K562 (cell line): ENCODE data around the gene TXNDC15. TPM values are rescaled to one million over a fixed set of nuclear protein-coding genes. Genes with fewer than 3 reads are reported as not detected.

ENCODE experiments used
- ATAC-seq: fragments of 200-7000 bp; cut with Tn5 transposase; 3 replicates; pipeline ENCODE4 v1.9.1; 2020; ENCODE audit warnings: moderate library complexity
- BruUV-seq: library from RNA; stranded (reverse); fragments of 400-500 nt; replicated peaks from 2 replicates; lab custom pipeline; 2021; lab: Mats Ljungman, UMichigan
- CTCF ChIA-PET: fragments of 300-600 bp; formaldehyde crosslinking; extraction: SDS; loops from one replicate; lab custom pipeline; 2021; ENCODE audit warnings: low intra/inter-chr PET ratio; lab: Yijun Ruan, JAX
- POLR2A ChIA-PET: fragments of 300-600, 350-650 bp; sonication (Branson Sonifier 250); formaldehyde crosslinking; extraction: SDS; loops from one replicate; lab custom pipeline; 2021; ENCODE audit warnings: antibody characterized with exemption, inconsistent platforms; lab: Yijun Ruan, JAX
- DNase-seq, 4 experiments: peaks; one replicate each; pipeline versions ENCODE4 v3.0.0 to v3.0.0-alpha.2; 2011 to 2018; ENCODE audit warnings: low spot score in 3 of 4, mixed read lengths in 3 of 4; ENCODE audit errors: extremely low read depth in 1 of 4
- FAIRE-seq: peaks from 2 replicates; lab custom pipeline; 2011; peaks lifted over from hg19 to GRCh38; lab: Jason Lieb, UNC
- H2AFZ ChIP-seq: 2 replicates; pipeline ENCODE4 v1.6.0; 2011; ENCODE audit warnings: low read depth, low read length, control low read depth, inconsistent platforms
- H3K27ac ChIP-seq: fragments of 200-600 bp; 3 replicates; pipeline ENCODE4 v1.8.0; 2011; ENCODE audit warnings: low read depth, mild to moderate bottlenecking, control low read depth, inconsistent platforms, low read length, moderate library complexity, mixed read lengths; ENCODE audit errors: extremely low read depth
- H3K27me3 ChIP-seq, 2 experiments: fragments of 300-600 bp in 1 of 2; 2 replicates in 1 of 2; 3 replicates in 1 of 2; pipeline versions ENCODE4 v1.6.0 to v1.8.0; 2011; ENCODE audit warnings: inconsistent platforms in 2 of 2, low read length in 2 of 2, mild to moderate bottlenecking in 1 of 2, mixed read lengths in 1 of 2, moderate library complexity in 1 of 2; ENCODE audit not compliant: control insufficient read depth in 2 of 2, insufficient read depth in 2 of 2
- H3K36me3 ChIP-seq: fragments of 300-600 bp; 3 replicates; pipeline ENCODE4 v1.8.0; 2011; ENCODE audit warnings: mild to moderate bottlenecking, low read length, inconsistent platforms; ENCODE audit not compliant: control insufficient read depth, insufficient read depth
- H3K4me1 ChIP-seq, 2 experiments: fragments of 200-600 bp in 1 of 2; replicated peaks in 1 of 2; 2 replicates in 1 of 2; 3 replicates in 1 of 2; pipeline versions ENCODE4 v1.5.1 to v1.8.0; 2011; ENCODE audit warnings: inconsistent platforms in 2 of 2, low read length in 2 of 2, mild to moderate bottlenecking in 1 of 2, mixed read lengths in 1 of 2, moderate library complexity in 1 of 2; ENCODE audit not compliant: control insufficient read depth in 2 of 2, insufficient read depth in 2 of 2
- H3K4me2 ChIP-seq: 2 replicates; pipeline ENCODE4 v1.6.1; 2011; ENCODE audit warnings: low read length, control low read depth, inconsistent platforms, mixed read lengths; ENCODE audit not compliant: insufficient read depth
- H3K4me3 ChIP-seq: fragments of 200-600 bp; sonication (generic), shearing (Covaris generic); 2 replicates; pipeline ENCODE4 v1.5.1; 2016; ENCODE audit warnings: control low read depth, inconsistent platforms
- H3K79me2 ChIP-seq: fragments of 200-600 bp; 3 replicates; pipeline ENCODE4 v1.8.0; 2011; ENCODE audit warnings: low read length, inconsistent platforms; ENCODE audit not compliant: control insufficient read depth, insufficient read depth
- H3K9ac ChIP-seq, 2 experiments: 2 replicates each; pipeline versions ENCODE4 v1.6.0 to v1.6.1; 2011; ENCODE audit warnings: low read depth in 2 of 2, low read length in 2 of 2, control low read depth in 1 of 2, inconsistent platforms in 1 of 2, mild to moderate bottlenecking in 1 of 2, mixed read lengths in 1 of 2; ENCODE audit not compliant: insufficient read depth in 1 of 2
- H3K9me1 ChIP-seq: one replicate; pipeline ENCODE4 v1.6.0; 2011; ENCODE audit warnings: inconsistent platforms, mild to moderate bottlenecking, low read length, moderate library complexity; ENCODE audit not compliant: control insufficient read depth, insufficient read depth
- H3K9me3 ChIP-seq: replicated peaks from 2 replicates; pipeline ENCODE4 v1.5.1; 2011; ENCODE audit warnings: low read depth, low read length, inconsistent platforms; ENCODE audit not compliant: control insufficient read depth, insufficient read depth
- H4K20me1 ChIP-seq: replicated peaks from 2 replicates; pipeline ENCODE4 v1.6.1; 2011; ENCODE audit warnings: low read length, inconsistent platforms, mixed read lengths; ENCODE audit not compliant: control insufficient read depth, insufficient read depth
- ADNP ChIP-seq: fragments of 200-800 bp; sonication (Bioruptor generic); IDR thresholded peaks from 2 replicates; pipeline ENCODE4 v1.6.1; 2016; ENCODE audit warnings: missing genetic modification characterization, missing compliant biosample characterization
- BRD4 ChIP-seq: fragments of 200-600 bp; sonication (generic); IDR thresholded peaks from 2 replicates; pipeline ENCODE4 v1.6.1; 2017; ENCODE audit warnings: inconsistent platforms
- CAMTA2 ChIP-seq: fragments of 250-450 bp; sonication (Bioruptor Pico); conservative IDR thresholded peaks from 2 replicates; pipeline ENCODE4 v1.5.1; 2022
- CREB3L1 ChIP-seq: fragments of 450-650 bp; IDR thresholded peaks from 2 replicates; pipeline ENCODE4 v1.6.1; 2014; ENCODE audit warnings: low read depth, mild to moderate bottlenecking, moderate library complexity, borderline replicate concordance
- E2F1 ChIP-seq: sonication (generic); formaldehyde crosslinking; IDR thresholded peaks from 2 replicates; pipeline ENCODE4 v1.8.1; 2023; ENCODE audit warnings: mild to moderate bottlenecking, missing genetic modification reagents, moderate library complexity
- ELF2 ChIP-seq: fragments of 250-450 bp; sonication (Bioruptor Pico); IDR thresholded peaks from 2 replicates; pipeline ENCODE4 v1.5.0; 2021; ENCODE audit warnings: mild to moderate bottlenecking
- FOSL1 ChIP-seq: fragments of 200-800 bp; sonication (Bioruptor generic); conservative IDR thresholded peaks from 2 replicates; pipeline ENCODE4 v1.6.1; 2016; ENCODE audit warnings: missing genetic modification characterization, missing compliant biosample characterization
- GATAD2A ChIP-seq: fragments of 450-650 bp; IDR thresholded peaks from 2 replicates; pipeline ENCODE4 v1.6.1; 2017
- JUND ChIP-seq, 2 experiments: IDR thresholded peaks; 2 replicates in 1 of 2; 3 replicates in 1 of 2; pipeline ENCODE4 v1.6.1; 2011; ENCODE audit warnings: borderline replicate concordance in 2 of 2, low read depth in 2 of 2, low read length in 2 of 2, improper control_type of control experiment in 1 of 2, missing biosample characterization in 1 of 2, missing genetic modification characterization in 1 of 2, missing genetic modification reagents in 1 of 2
- RFX1 ChIP-seq: fragments of 450-650 bp; IDR thresholded peaks from 2 replicates; pipeline ENCODE4 v1.6.1; 2016; ENCODE audit warnings: mild to moderate bottlenecking, moderate library complexity
- SRSF7 ChIP-seq: fragments of 200-400 bp; formaldehyde crosslinking; optimal IDR thresholded peaks from 2 replicates; pipeline ENCODE3; 2017; ENCODE audit warnings: mild to moderate bottlenecking, low read depth, low read length
- TAF1 ChIP-seq: IDR thresholded peaks from 2 replicates; pipeline ENCODE4 v1.6.1; 2011; ENCODE audit warnings: mild to moderate bottlenecking, low read length, moderate library complexity; ENCODE audit not compliant: insufficient read depth, control insufficient read depth, severe bottlenecking; ENCODE audit errors: extremely low read depth
- ZNF174 ChIP-seq: fragments of 250-450 bp; sonication (Bioruptor Pico); IDR thresholded peaks from 2 replicates; pipeline ENCODE4 v1.4.0; 2020; ENCODE audit warnings: mild to moderate bottlenecking
- WGBS: fragments of 100-300 bp; shearing (Covaris generic); methylation state at CpG from one replicate; pipeline ENCODE4 v1.1.6; 2016; ENCODE audit warnings: low coverage, mixed read lengths; ENCODE audit not compliant: insufficient coverage; ENCODE audit errors: missing lambda C conversion rate; 5-methylcytosine and 5-hydroxymethylcytosine counted together
- in situ Hi-C: fragments of 300-500 bp; cut with MboI; formaldehyde crosslinking; loops from 4 replicates; pipeline ENCODE4 v1.15.0; 2018; ENCODE audit warnings: inconsistent platforms, mixed read lengths
- intact Hi-C: fragments of 100-400 bp; cut with micrococcal nuclease; formaldehyde crosslinking; loops from 2 replicates; pipeline ENCODE4 v1.14.2; 2022
- polyA plus RNA-seq, 8 experiments: library from polyadenylated mRNA; depleted of rRNA in 4 of 8; stranded (reverse) in 5 of 8; unstranded in 3 of 8; fragments of >200 nt; fragmentation: Nextera tagmentation in 2 of 8; fragmentation: Illumina TruSeq in 1 of 8; extraction: Ambion mirVana in 2 of 8; extraction: Trizol in 1 of 8; gene quantifications; 2 replicates each; pipeline versions ENCODE4 v1.2.1 to v1.2.3, GENCODE V29; 2011 to 2014; ENCODE audit warnings: inconsistent platforms in 1 of 8, missing spikeins in 1 of 8
- total RNA-seq, 7 experiments: library from RNA; depleted of rRNA in 6 of 7; stranded (reverse); fragments of >200 nt in 6 of 7; fragmentation: Illumina TruSeq in 2 of 7; extraction: Trizol in 2 of 7; gene quantifications; 2 replicates each; pipeline versions ENCODE4 v1.2.1 to v1.2.3, GENCODE V29; 2011 to 2021; ENCODE audit warnings: low replicate concordance in 1 of 7
- TF ChIP-seq, protein P1 (sequence below), 2 experiments: fragments of 450-650 bp in 1 of 2; sonication (generic) in 1 of 2; formaldehyde crosslinking in 1 of 2; IDR thresholded peaks in 1 of 2; conservative IDR thresholded peaks in 1 of 2; 2 replicates each; pipeline versions ENCODE4 v1.6.1 to v1.8.1; 2016 to 2023; ENCODE audit warnings: mild to moderate bottlenecking in 2 of 2, moderate library complexity in 2 of 2, inconsistent platforms in 1 of 2, missing genetic modification reagents in 1 of 2
- TF ChIP-seq, protein P2 (sequence below): fragments of 450-650 bp; conservative IDR thresholded peaks from 2 replicates; pipeline ENCODE4 v1.6.1; 2016; ENCODE audit warnings: missing genetic modification characterization, low read depth, mild to moderate bottlenecking, missing compliant biosample characterization, moderate library complexity

TXNDC15 gene
- total and polyA plus RNA-seq, 9 of the 15 experiments (the other 6 are each of a cell fraction or from before 2014, with no cell fraction given) = 3.0 to 15.4 (median 12.3) TPM

DNA sequence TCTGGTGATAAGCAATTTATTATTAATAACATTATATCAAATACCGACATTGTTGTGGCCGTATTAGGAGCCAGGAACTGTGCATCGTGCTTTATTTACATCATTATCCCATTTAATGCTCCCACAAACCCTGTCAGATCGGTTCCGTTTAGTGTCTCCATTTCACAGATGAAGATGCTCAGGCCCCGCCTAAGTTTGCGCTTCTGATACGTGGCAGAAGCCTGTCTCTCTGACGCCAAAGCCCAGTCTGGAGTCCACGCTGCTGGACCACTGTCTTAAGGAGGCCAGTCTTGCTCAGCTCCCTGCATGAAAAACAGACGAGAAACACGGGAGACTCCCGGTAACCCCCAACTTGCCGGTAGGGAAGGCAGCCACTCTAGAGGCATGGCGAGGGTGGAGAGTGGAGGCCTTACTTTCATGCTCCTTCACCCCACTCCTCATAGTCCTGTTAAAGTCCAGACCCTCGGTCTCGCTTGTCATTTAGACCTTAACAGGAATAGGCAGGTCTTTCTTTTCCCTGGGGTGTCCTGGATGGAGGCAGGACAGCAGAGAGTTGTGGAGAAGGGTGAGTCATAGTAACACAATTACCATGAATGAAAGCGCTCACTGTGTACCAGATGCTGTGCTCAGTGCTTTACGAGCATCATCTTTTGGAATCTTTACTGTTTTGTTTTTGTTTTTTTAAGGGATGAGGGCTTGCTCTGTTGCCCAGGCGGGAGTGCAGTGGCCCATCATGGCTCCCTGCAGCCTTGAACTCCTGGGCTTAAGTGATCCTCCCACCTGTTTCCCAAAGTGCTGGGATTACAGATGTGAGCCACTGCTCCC lies 872 bp downstream of the TXNDC15 start:
- peaks cover 6% of the 10 kb centered on the region; the same call in 2 of the 3 replicates for H3K79me2 ChIP-seq
- 27% methylated on average over 19 of the region's 20 CpGs for WGBS
- H3K9me3 ChIP-seq = no peaks in the 10 kb centered on the region
- peak overlapping the region; percentile 62 for H3K4me3 ChIP-seq
- intact Hi-C loops (loop anchor here (1.0 kb wide), 1 partner anchor 29 kb away; no protein-coding TSS in a partner anchor), in situ Hi-C loops (no loop called here)
- FAIRE-seq (peak; percentile 71), ATAC-seq (peak; percentile 52), DNase-seq (peak; percentile 29 to 59 (median 33))
- H4K20me1 ChIP-seq = no peaks in the 10 kb centered on the region
- peak overlapping the region; percentile 89 for H3K27ac ChIP-seq
- POLR2A ChIA-PET = interaction anchor here (0.9 to 3.9 kb wide), 5 partner anchors 10 to 30 kb away, joined by 3 to 22 read pairs (median 8); partner anchors contain the start of genes C5orf24 and PCBD2
- no peaks in the 10 kb centered on the region for H3K27me3 ChIP-seq
- peak overlapping the region; percentile 93 for H3K4me2 ChIP-seq
- peaks cover 18 to 20% of the 10 kb centered on the region in 2 experiments; a peak in 4 of 5 replicates for H3K4me1 ChIP-seq
- no peaks in the 10 kb centered on the region for H3K36me3 ChIP-seq
- H3K9me1 ChIP-seq = no peaks in the 10 kb centered on the region
- CTCF ChIA-PET = no interaction called here
- peak overlapping the region; percentile 100 for H2AFZ ChIP-seq
- H3K9ac ChIP-seq = peak overlapping the region; percentile 88 to 96
- BruUV-seq = TSS peak; percentile 43
- TF ChIP-seq ELF2 (CRISPR knock-in tag) = no peak
- 0 out of 2 replicates have a peak, but pooled peaks have one; percentile 70 for TF ChIP-seq BRD4
- TF ChIP-seq ZNF174 (CRISPR knock-in tag) = no peak
- peak; percentile 48; the same call in 1 of the 2 replicates for TF ChIP-seq JUND (IDR thresholded peaks at IDR 0.05; ENCODE audit: borderline replicate concordance, low read depth, low read length)
- 0 out of 3 replicates have a peak, but pooled peaks have one; percentile 54 for TF ChIP-seq JUND (tag; IDR thresholded peaks at IDR 0.05; ENCODE audit: borderline replicate concordance, low read depth, low read length)
- peak; percentile 4 for TF ChIP-seq TAF1
- TF ChIP-seq ADNP (tag) = no peak
- TF ChIP-seq CAMTA2 = no peak
- TF ChIP-seq, protein P1, sequence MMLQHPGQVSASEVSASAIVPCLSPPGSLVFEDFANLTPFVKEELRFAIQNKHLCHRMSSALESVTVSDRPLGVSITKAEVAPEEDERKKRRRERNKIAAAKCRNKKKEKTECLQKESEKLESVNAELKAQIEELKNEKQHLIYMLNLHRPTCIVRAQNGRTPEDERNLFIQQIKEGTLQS (IDR thresholded peaks at IDR 0.05) = peak; percentile 78
- TF ChIP-seq, protein P1 (CRISPR knock-in tag; conservative IDR thresholded peaks at IDR 0.05) = no peak
- no peak for TF ChIP-seq SRSF7
- TF ChIP-seq, protein P2, sequence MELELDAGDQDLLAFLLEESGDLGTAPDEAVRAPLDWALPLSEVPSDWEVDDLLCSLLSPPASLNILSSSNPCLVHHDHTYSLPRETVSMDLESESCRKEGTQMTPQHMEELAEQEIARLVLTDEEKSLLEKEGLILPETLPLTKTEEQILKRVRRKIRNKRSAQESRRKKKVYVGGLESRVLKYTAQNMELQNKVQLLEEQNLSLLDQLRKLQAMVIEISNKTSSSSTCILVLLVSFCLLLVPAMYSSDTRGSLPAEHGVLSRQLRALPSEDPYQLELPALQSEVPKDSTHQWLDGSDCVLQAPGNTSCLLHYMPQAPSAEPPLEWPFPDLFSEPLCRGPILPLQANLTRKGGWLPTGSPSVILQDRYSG (tag) = no peak
- peak; percentile 66 for TF ChIP-seq CREB3L1
- no peak for TF ChIP-seq GATAD2A
- no peak for TF ChIP-seq RFX1
- peak; percentile 66 for TF ChIP-seq FOSL1 (tag)
- 0 out of 2 replicates have a peak, but pooled peaks have one; percentile 19 for TF ChIP-seq E2F1
